ENCODE measurements around the gene NCOR2. TPM values are rescaled to one million over a fixed set of nuclear protein-coding genes. Genes with fewer than 3 reads are reported as not detected.

Gene NCOR2
- total and polyA plus RNA-seq, 2 donors (not counting 3 experiments of a cell fraction or from before 2014, with no cell fraction given), result 26.5 to 241 TPM

DNA sequence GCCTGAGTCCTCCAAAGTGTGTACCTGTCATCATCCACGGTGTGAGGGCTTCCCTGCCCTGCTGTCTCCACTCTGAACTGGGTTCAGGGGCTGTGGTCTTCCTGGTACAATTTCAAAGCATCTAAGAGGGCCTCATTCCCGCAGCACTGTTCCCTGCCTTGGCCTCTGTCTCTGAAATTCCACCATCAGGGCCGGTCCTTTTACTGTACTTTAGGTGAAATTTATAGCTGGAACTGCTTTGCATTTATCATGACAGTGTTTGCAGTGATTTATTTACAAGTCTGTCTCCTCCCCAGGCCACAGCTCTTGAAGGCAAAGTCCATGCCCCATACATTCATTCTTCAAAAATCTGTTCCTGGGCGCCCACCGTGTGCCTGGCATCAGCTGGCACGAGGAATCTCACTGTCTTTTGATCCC is 36.9 kb upstream of the NCOR2 start:
- intact Hi-C loops (cut with micrococcal nuclease), result no loop called here
- POLR2A ChIA-PET, result no interaction called here

DNA sequence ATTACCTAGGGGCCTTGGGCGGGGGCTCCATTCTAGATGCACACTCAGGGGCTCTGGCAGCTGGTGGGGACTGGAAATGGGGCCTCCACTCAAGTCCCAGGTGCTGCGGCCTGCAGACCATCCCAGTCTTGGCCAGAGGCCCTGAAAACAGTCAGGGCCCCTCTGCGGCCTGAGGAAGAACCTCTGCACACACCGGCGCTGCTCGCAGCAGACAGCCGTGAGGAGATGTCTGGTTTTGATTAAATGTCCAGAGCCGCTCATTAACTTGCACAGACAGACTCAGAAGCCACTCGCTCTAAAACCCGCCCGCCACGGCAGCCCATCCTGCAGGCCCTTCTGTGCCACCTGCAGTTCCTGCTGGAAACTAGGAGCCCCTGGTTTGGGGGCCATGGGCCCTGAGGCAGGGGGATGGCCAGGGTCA is 36.4 kb upstream of the NCOR2 start:
- Histone ChIP-seq H3K9me1 (replicated peaks; ENCODE audit: control insufficient read depth, extremely low read depth, insufficient read depth, low read length) (no peaks in the 10 kb centered on the region), H3K27ac (ENCODE audit: insufficient read depth, low read depth, low read length) (no peak overlapping the region), H2AFZ (ENCODE audit: low read depth, low read length) (no peak overlapping the region), H3K9ac (replicated peaks; ENCODE audit: extremely low read depth, insufficient read depth, low read length) (no peak overlapping the region), H3K4me3 (replicated peaks in 1 of 3; ENCODE audit: insufficient read depth in 1 of 3, low read depth in 1 of 3, low read length in 3 of 3) (no peak overlapping the region), H3K36me3 (ENCODE audit: control insufficient read depth in 2 of 2, extremely low read depth in 1 of 2, insufficient read depth in 2 of 2, low read length in 2 of 2) (no peaks in the 10 kb centered on the region), H3K9me3 (replicated peaks; ENCODE audit: control insufficient read depth, insufficient read depth, low read length) (no peaks in the 10 kb centered on the region), H4K20me1 (replicated peaks; ENCODE audit: control insufficient read depth, extremely low read depth, insufficient read depth, low read length) (no peaks in the 10 kb centered on the region), H3K79me2 (ENCODE audit: control insufficient read depth, insufficient read depth, low read length) (no peaks in the 10 kb centered on the region), H3K27me3 (ENCODE audit: control insufficient read depth in 2 of 2, insufficient read depth in 2 of 2, low read length in 2 of 2) (no peaks in the 10 kb centered on the region), H3K4me1 (ENCODE audit: control insufficient read depth, extremely low read depth, insufficient read depth, low read length) (peaks cover 12% of the 10 kb centered on the region), H3K4me2 (ENCODE audit: insufficient read depth, low read length) (no peak overlapping the region)
- TF ChIP-seq GATA2 (IDR thresholded peaks at IDR 0.05; ENCODE audit: insufficient read depth, insufficient read length, low read depth, low read length), result no peak
- ChIA-PET POLR2A (no interaction called here), CTCF (interaction anchor here (0.9 kb wide), 1 partner anchor 168 kb away, joined by 3 read pairs; no protein-coding TSS in a partner anchor)
- no TSS peak for BruUV-seq (replicated peaks)
- DNase-seq (ENCODE audit: low read depth, low spot score) (no peak), FAIRE-seq (no peak)
- dilution Hi-C loops (cut with MboI; ENCODE audit: extremely low pct_ligation_motif_present, low sequenced_read_pairs), result no loop called here
- intact Hi-C loops (cut with micrococcal nuclease), result no loop called here

More for the DNA sequence above, 36.9 kb upstream of the NCOR2 start:
- H3K79me2 ChIP-seq (ENCODE audit: control insufficient read depth, insufficient read depth, low read length), result no peaks in the 10 kb centered on the region
- H3K4me1 ChIP-seq (ENCODE audit: control insufficient read depth, extremely low read depth, insufficient read depth, low read length), result peaks cover 16% of the 10 kb centered on the region
- no peak overlapping the region for H3K27ac ChIP-seq (ENCODE audit: insufficient read depth, low read depth, low read length)
- CTCF ChIA-PET, result no interaction called here
- no peaks in the 10 kb centered on the region for H3K9me1 ChIP-seq (replicated peaks; ENCODE audit: control insufficient read depth, extremely low read depth, insufficient read depth, low read length)
- no peak overlapping the region for H3K4me2 ChIP-seq (ENCODE audit: insufficient read depth, low read length)
- TF ChIP-seq POLR2AphosphoS5 (IDR thresholded peaks at IDR 0.05; ENCODE audit: insufficient read depth, low read depth, low read length), result no peak
- no peak for TF ChIP-seq FOS (IDR thresholded peaks at IDR 0.05; ENCODE audit: borderline replicate concordance, insufficient read depth, low read length)
- TF ChIP-seq EZH2 (IDR thresholded peaks at IDR 0.05; ENCODE audit: borderline replicate concordance, low read depth, low read length, severe bottlenecking), result no peak
- no peak for TF ChIP-seq MYC (IDR thresholded peaks at IDR 0.05; ENCODE audit: low read depth, low read length)
- TF ChIP-seq POLR2A (IDR thresholded peaks at IDR 0.05; ENCODE audit: low read depth, low read length), result no peak
- no peak for TF ChIP-seq GATA2 (IDR thresholded peaks at IDR 0.05; ENCODE audit: insufficient read depth, insufficient read length, low read depth, low read length)
- dilution Hi-C loops (cut with MboI; ENCODE audit: extremely low pct_ligation_motif_present, low sequenced_read_pairs), result no loop called here
- no peaks in the 10 kb centered on the region for H3K27me3 ChIP-seq (ENCODE audit: control insufficient read depth in 2 of 2, insufficient read depth in 2 of 2, low read length in 2 of 2)
- no peaks in the 10 kb centered on the region for H3K9me3 ChIP-seq (replicated peaks; ENCODE audit: control insufficient read depth, insufficient read depth, low read length)
- no peak overlapping the region for H2AFZ ChIP-seq (ENCODE audit: low read depth, low read length)
- no peak overlapping the region for H3K9ac ChIP-seq (replicated peaks; ENCODE audit: extremely low read depth, insufficient read depth, low read length)
- BruUV-seq (replicated peaks), result no TSS peak
- no peaks in the 10 kb centered on the region for H4K20me1 ChIP-seq (replicated peaks; ENCODE audit: control insufficient read depth, extremely low read depth, insufficient read depth, low read length)
- no peaks in the 10 kb centered on the region for H3K36me3 ChIP-seq (ENCODE audit: control insufficient read depth in 2 of 2, extremely low read depth in 1 of 2, insufficient read depth in 2 of 2, low read length in 2 of 2)
- DNase-seq (ENCODE audit: low read depth, low spot score), result no peak
- FAIRE-seq, result no peak
- no peak overlapping the region for H3K4me3 ChIP-seq (replicated peaks in 1 of 3; ENCODE audit: insufficient read depth in 1 of 3, low read depth in 1 of 3, low read length in 3 of 3)
